Measurements from ENCODE around the gene SLC25A5.
"Not testable (repeated sequence)": the region's sequence is repeated elsewhere in the genome, so short reads cannot be mapped to it uniquely, and the experiment has no call there.

Gene SLC25A5

GRCh38 chrX:119477812-119478232 lies 9.6 kb downstream of the SLC25A5 start:
- peak; percentile 92 for FAIRE-seq

GRCh38 chrX:119478504-119478903 lies 10.3 kb downstream of the SLC25A5 start:
- no peak for FAIRE-seq

- no peak for FAIRE-seq
These were observed 11.6 kb downstream of the SLC25A5 start for GRCh38 chrX:119479845-119480244.

- FAIRE-seq = no peak
These were observed 13.1 kb downstream of the SLC25A5 start for GRCh38 chrX:119481323-119481801.

GRCh38 chrX:119482041-119482440 lies 13.8 kb downstream of the SLC25A5 start:
- FAIRE-seq = no peak

- FAIRE-seq = no peak
These were observed 14.5 kb downstream of the SLC25A5 start for GRCh38 chrX:119482481-119483480.

GRCh38 chrX:119486745-119487144 lies 18.5 kb downstream of the SLC25A5 start:
- FAIRE-seq = no peak

- not testable (repeated sequence) for FAIRE-seq
These were observed 19.5 kb downstream of the SLC25A5 start for GRCh38 chrX:119487766-119488165.

- no peak for FAIRE-seq
These were observed 20.5 kb downstream of the SLC25A5 start for GRCh38 chrX:119488749-119489148.

- no peak for FAIRE-seq
These were observed 21.2 kb downstream of the SLC25A5 start for GRCh38 chrX:119489212-119490074.

- FAIRE-seq = no peak
These were observed 24.2 kb downstream of the SLC25A5 start for GRCh38 chrX:119492463-119492862.

GRCh38 chrX:119493851-119494495 lies 25.7 kb downstream of the SLC25A5 start:
- FAIRE-seq = not testable (repeated sequence)

GRCh38 chrX:119495734-119496726 lies 27.8 kb downstream of the SLC25A5 start:
- no peak for FAIRE-seq

- FAIRE-seq = no peak
These were observed 28.9 kb downstream of the SLC25A5 start for GRCh38 chrX:119497185-119497584.

- FAIRE-seq = no peak
These were observed 32.0 kb downstream of the SLC25A5 start for GRCh38 chrX:119500061-119500800.

GRCh38 chrX:119501511-119502148 lies 33.4 kb downstream of the SLC25A5 start:
- no peak for FAIRE-seq

- FAIRE-seq = no peak
These were observed 34.7 kb downstream of the SLC25A5 start for GRCh38 chrX:119502727-119503483.

GRCh38 chrX:119503484-119503861 lies 35.2 kb downstream of the SLC25A5 start:
- FAIRE-seq = no peak

GRCh38 chrX:119505145-119505544 lies 36.9 kb downstream of the SLC25A5 start:
- FAIRE-seq = not testable (repeated sequence)

All from colon (tissue), 2 donors.